DND-41 (cell line): ENCODE data around the gene PLXNC1.

Experiments used
- EZH2 ChIP-seq: IDR thresholded peaks from 3 replicates; pipeline ENCODE4 v1.6.1; 2012; ENCODE audit warnings: borderline replicate concordance, low read depth, mild to moderate bottlenecking, moderate library complexity, low read length, inconsistent platforms; ENCODE audit not compliant: severe bottlenecking
- TF ChIP-seq, protein P1 (sequence below): IDR thresholded peaks from 2 replicates; pipeline ENCODE4 v1.5.1; 2012; ENCODE audit warnings: borderline replicate concordance, low read length, moderate library complexity, mild to moderate bottlenecking; ENCODE audit not compliant: poor library complexity, severe bottlenecking; ENCODE audit errors: extremely low read depth

DNA sequence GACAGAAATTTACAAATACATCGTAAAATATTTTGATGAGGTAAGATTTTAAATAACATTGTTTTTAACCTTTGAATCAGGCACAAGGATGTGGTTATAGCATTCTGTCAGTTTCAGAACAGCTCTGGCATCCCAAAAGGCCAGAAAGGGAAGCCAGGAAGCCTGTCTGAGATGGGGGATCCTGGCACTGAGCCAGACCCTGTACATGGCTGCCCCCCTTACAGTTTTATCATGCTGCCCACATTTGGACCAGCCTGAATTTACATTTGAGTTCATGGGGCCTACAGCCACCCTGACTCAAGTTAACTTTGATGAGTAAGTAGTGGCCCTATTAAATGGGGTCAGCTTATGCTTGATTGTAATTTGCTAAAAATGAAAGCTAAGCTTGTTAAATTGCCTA lies 155.6 kb downstream of the PLXNC1 start:
- TF ChIP-seq, protein P1, sequence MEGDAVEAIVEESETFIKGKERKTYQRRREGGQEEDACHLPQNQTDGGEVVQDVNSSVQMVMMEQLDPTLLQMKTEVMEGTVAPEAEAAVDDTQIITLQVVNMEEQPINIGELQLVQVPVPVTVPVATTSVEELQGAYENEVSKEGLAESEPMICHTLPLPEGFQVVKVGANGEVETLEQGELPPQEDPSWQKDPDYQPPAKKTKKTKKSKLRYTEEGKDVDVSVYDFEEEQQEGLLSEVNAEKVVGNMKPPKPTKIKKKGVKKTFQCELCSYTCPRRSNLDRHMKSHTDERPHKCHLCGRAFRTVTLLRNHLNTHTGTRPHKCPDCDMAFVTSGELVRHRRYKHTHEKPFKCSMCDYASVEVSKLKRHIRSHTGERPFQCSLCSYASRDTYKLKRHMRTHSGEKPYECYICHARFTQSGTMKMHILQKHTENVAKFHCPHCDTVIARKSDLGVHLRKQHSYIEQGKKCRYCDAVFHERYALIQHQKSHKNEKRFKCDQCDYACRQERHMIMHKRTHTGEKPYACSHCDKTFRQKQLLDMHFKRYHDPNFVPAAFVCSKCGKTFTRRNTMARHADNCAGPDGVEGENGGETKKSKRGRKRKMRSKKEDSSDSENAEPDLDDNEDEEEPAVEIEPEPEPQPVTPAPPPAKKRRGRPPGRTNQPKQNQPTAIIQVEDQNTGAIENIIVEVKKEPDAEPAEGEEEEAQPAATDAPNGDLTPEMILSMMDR, result no peak
- no peak for TF ChIP-seq EZH2
